Activated CD8-positive, alpha-beta memory T cell treated with anti-CD3 and anti-CD28 coated beads, Interleukin-2, amount 50 U/mL, for 4 hours (primary cell): ENCODE data around the gene ATP6V0A4.

ENCODE experiments used
- DNase-seq: peaks from one replicate; pipeline ENCODE4 v3.0.0-alpha.2; 2020

The ATP6V0A4 gene

GRCh38 chr7:138656952-138657351 is 141.0 kb downstream of the ATP6V0A4 start:
- no peak for DNase-seq
